ENCODE measurements around the gene GFOD2. TPM values are rescaled to one million over a fixed set of nuclear protein-coding genes. Genes with fewer than 3 reads are reported as not detected.

GFOD2 gene
- total and polyA plus RNA-seq, 2 of the 8 experiments (the other 6 are each of a cell fraction or from before 2014, with no cell fraction given) = 21.4 to 33.2 TPM

DNA sequence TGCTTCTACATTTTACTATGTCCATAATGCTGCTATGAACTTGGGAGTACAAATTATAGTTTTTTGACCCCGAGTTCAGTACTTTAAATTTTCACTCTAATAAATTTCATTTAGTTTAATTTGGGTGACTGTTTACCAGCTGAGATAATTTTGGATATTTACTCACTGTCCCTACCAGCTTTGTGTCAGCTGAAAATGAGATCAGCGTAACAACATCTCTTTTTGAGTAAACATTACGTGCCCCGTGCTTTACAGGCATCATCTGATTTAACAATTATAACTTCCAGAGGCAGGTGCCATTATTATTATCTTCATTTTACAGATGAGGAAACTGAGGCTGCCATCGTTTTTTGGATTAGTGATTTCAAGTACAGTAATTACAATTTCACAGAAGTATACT, 15.0 kb downstream of the GFOD2 start:
- Histone ChIP-seq H4K8ac (ENCODE audit: extremely low read depth, insufficient read depth, low read length) (no peak overlapping the region), H3K27ac (ENCODE audit: low read depth, low read length) (no peak overlapping the region), H3K4ac (replicated peaks; ENCODE audit: insufficient read length, low read depth, low read length) (no peak overlapping the region), H3K56ac (replicated peaks; ENCODE audit: insufficient read length, low read depth, low read length) (no peak overlapping the region), H2AK5ac (ENCODE audit: low read depth, low read length) (no peak overlapping the region), H3K23me2 (ENCODE audit: low read depth, low read length) (no peaks in the 10 kb centered on the region), H2BK5ac (ENCODE audit: low read depth, low read length) (no peak overlapping the region), H3K4me1 (replicated peaks in 1 of 4; ENCODE audit: control insufficient read depth in 3 of 4, insufficient read depth in 4 of 4, low read length in 3 of 4) (peaks cover 2 to 5% (median 4%) of the 10 kb centered on the region in 4 experiments; a peak in 3 of 7 replicates), H4K20me1 (replicated peaks in 1 of 2; ENCODE audit: control insufficient read depth in 1 of 2, insufficient read depth in 2 of 2, low read length in 2 of 2) (peaks cover 0 to 3% of the 10 kb centered on the region in 2 experiments), H3K79me2 (ENCODE audit: control insufficient read depth in 1 of 2, insufficient read depth in 2 of 2, low read length in 2 of 2) (peaks cover 0 to 49% of the 10 kb centered on the region in 2 experiments; a peak in 2 of 4 replicates), H3K79me1 (ENCODE audit: low read depth, low read length) (peaks cover 4% of the 10 kb centered on the region), H4K91ac (replicated peaks; ENCODE audit: insufficient read length, low read length) (no peak overlapping the region), H2BK15ac (ENCODE audit: low read length) (no peak overlapping the region), H3K27me3 (replicated peaks in 1 of 4; ENCODE audit: control insufficient read depth in 3 of 4, extremely low read depth in 1 of 4, insufficient read depth in 3 of 4, low read length in 3 of 4) (no peaks in the 10 kb centered on the region), H2BK20ac (ENCODE audit: low read length) (no peak overlapping the region), H3K4me2 (ENCODE audit: insufficient read depth in 1 of 2, low read depth in 2 of 2, low read length in 2 of 2) (no peak overlapping the region), H2BK12ac (ENCODE audit: low read depth, low read length) (no peak overlapping the region), H2AFZ (ENCODE audit: low read length) (no peak overlapping the region), H3K36me3 (ENCODE audit: control insufficient read depth in 2 of 4, insufficient read depth in 4 of 4, low read length in 3 of 4) (no peaks in the 10 kb centered on the region), H3K23ac (ENCODE audit: insufficient read length) (no peak overlapping the region), H4K5ac (ENCODE audit: insufficient read length, low read depth, low read length) (no peak overlapping the region), H3K18ac (ENCODE audit: extremely low read depth, low read length) (no peak overlapping the region), H3K9me3 (ENCODE audit: insufficient read depth in 2 of 2, low read depth in 1 of 2, low read length in 1 of 2) (peaks cover 0 to 4% of the 10 kb centered on the region in 2 experiments; a peak in 1 of 4 replicates), H2BK120ac (replicated peaks; ENCODE audit: low read depth, low read length) (no peak overlapping the region), H3K14ac (ENCODE audit: insufficient read length) (no peak overlapping the region), H3K9ac (replicated peaks in 1 of 4; ENCODE audit: extremely low read depth in 1 of 4, low read depth in 3 of 4, low read length in 3 of 4) (no peak overlapping the region), H3K4me3 (ENCODE audit: extremely low read depth in 1 of 4, insufficient read depth in 2 of 4, low read depth in 3 of 4, low read length in 4 of 4) (no peak overlapping the region)
- 92% methylated on average over 5 of the region's 5 CpGs; no CpG with 5 or more reads in 1 of the 2 experiments for WGBS, 2 experiments (ENCODE audit: extremely low coverage in 1 of 2, insufficient coverage in 1 of 2, insufficient read length in 1 of 2, insufficient replicate concordance in 2 of 2, low coverage in 1 of 2, low lambda C conversion rate in 2 of 2, missing lambda C conversion rate in 1 of 2)
- ChIA-PET CTCF (ENCODE audit: partially characterized antibody) (interaction anchor here (2.6 kb wide), 1 partner anchor 32 kb away, joined by 11 read pairs; no protein-coding TSS in a partner anchor), POLR2A (ENCODE audit: partially characterized antibody) (no interaction called here)
- no peak for DNase-seq (ENCODE audit: low read depth in 1 of 2, low spot score in 2 of 2)
- no peak for FAIRE-seq
- no peak for TF ChIP-seq BCL11A (IDR thresholded peaks at IDR 0.05; ENCODE audit: low read depth in 2 of 2, low read length in 2 of 2)
- no peak for TF ChIP-seq CTBP2 (IDR thresholded peaks at IDR 0.05; ENCODE audit: borderline replicate concordance, insufficient read depth, insufficient read length, low read length)
- TF ChIP-seq RAD21 (IDR thresholded peaks at IDR 0.05 in 1 of 2, conservative IDR thresholded peaks at IDR 0.05 in 1 of 2; ENCODE audit: low read depth in 2 of 2, low read length in 2 of 2) = no peak
- no peak for TF ChIP-seq CHD2 (IDR thresholded peaks at IDR 0.05; ENCODE audit: low read length)
- no peak for TF ChIP-seq PHF8 (conservative IDR thresholded peaks at IDR 0.05; ENCODE audit: low read depth, low read length)
- no peak for TF ChIP-seq RFX5 (IDR thresholded peaks at IDR 0.05; ENCODE audit: borderline replicate concordance, low read depth, low read length)
- no peak for TF ChIP-seq SAP30 (IDR thresholded peaks at IDR 0.05; ENCODE audit: insufficient read depth, insufficient replicate concordance, low read length)

Measured in H1 (cell line).